ENCODE measurements around the gene HBG1.

GRCh38 chr11:5298451-5298850 is 48.8 kb upstream of the HBG1 start:
- TF ChIP-seq ZFP3 (CRISPR knock-in tag; IDR thresholded peaks at IDR 0.05): no peak
- TF ChIP-seq ZFP30 (CRISPR knock-in tag; IDR thresholded peaks at IDR 0.05): no peak
- TF ChIP-seq PATZ1 (CRISPR knock-in tag; IDR thresholded peaks at IDR 0.05; ENCODE audit: borderline replicate concordance): no peak
- TF ChIP-seq TSHZ2 (CRISPR knock-in tag; IDR thresholded peaks at IDR 0.05): no peak
- no peak for TF ChIP-seq TCF4 (CRISPR knock-in tag; IDR thresholded peaks at IDR 0.05; ENCODE audit: borderline replicate concordance)
- no peak for TF ChIP-seq ZC3H10 (CRISPR knock-in tag; IDR thresholded peaks at IDR 0.05)
- TF ChIP-seq ARNTL (CRISPR knock-in tag; IDR thresholded peaks at IDR 0.05; ENCODE audit: borderline replicate concordance, low read depth): no peak
- TF ChIP-seq RARB (CRISPR knock-in tag; IDR thresholded peaks at IDR 0.05): no peak
- no peak for TF ChIP-seq TOX (CRISPR knock-in tag; IDR thresholded peaks at IDR 0.05; ENCODE audit: borderline replicate concordance)
- no peak for TF ChIP-seq CREB5 (CRISPR knock-in tag; IDR thresholded peaks at IDR 0.05; ENCODE audit: low read depth)
- no peak for TF ChIP-seq ZNF8 (CRISPR knock-in tag; IDR thresholded peaks at IDR 0.05)
- no peak for TF ChIP-seq ISL1 (CRISPR knock-in tag; IDR thresholded peaks at IDR 0.05)

Data from SK-N-SH treated with all-trans-retinoic acid at 6 μM for 48 hours (cell line).